Ectodermal cell (in vitro differentiated cells): ENCODE data around the gene OGN.

Experiments
- H3K27ac ChIP-seq: 2 replicates; pipeline ENCODE4 v1.7.0; 2013; ENCODE audit warnings: mild to moderate bottlenecking, low read depth, low read length; ENCODE audit not compliant: insufficient read depth, poor library complexity, severe bottlenecking
- H3K27me3 ChIP-seq: 2 replicates; pipeline ENCODE4 v1.7.0; 2013; ENCODE audit warnings: mild to moderate bottlenecking, low read length; ENCODE audit not compliant: insufficient read depth, control insufficient read depth, poor library complexity, severe bottlenecking
- H3K36me3 ChIP-seq: one replicate; pipeline ENCODE4 v1.7.0; 2013; ENCODE audit warnings: low read length; ENCODE audit not compliant: control insufficient read depth, insufficient read depth
- H3K4me1 ChIP-seq: one replicate; pipeline ENCODE4 v1.7.0; 2013; ENCODE audit warnings: low read length; ENCODE audit not compliant: control insufficient read depth, insufficient read depth
- H3K4me3 ChIP-seq: 2 replicates; pipeline ENCODE4 v1.7.0; 2013; ENCODE audit warnings: low read depth, low read length, control low read depth; ENCODE audit not compliant: insufficient read depth
- H3K9me3 ChIP-seq: 2 replicates; pipeline ENCODE4 v1.7.0; 2013; ENCODE audit warnings: mild to moderate bottlenecking, low read length, moderate library complexity; ENCODE audit not compliant: control insufficient read depth
- WGBS, 2 experiments: methylation state at CpG; one replicate each; pipeline ENCODE4 v1.1.7; 2013; ENCODE audit warnings: missing lambda C conversion rate in 2 of 2; 5-methylcytosine and 5-hydroxymethylcytosine counted together

The OGN gene

GRCh38 chr9:92353051-92353450 is 51.3 kb downstream of the OGN start:
- no peaks in the 10 kb centered on the region for H3K36me3 ChIP-seq
- WGBS, 2 experiments: 91 to 92% methylated on average over 6 of the region's 6 CpGs
- H3K4me3 ChIP-seq: no peak overlapping the region
- H3K27me3 ChIP-seq: no peaks in the 10 kb centered on the region
- no peaks in the 10 kb centered on the region for H3K4me1 ChIP-seq
- H3K27ac ChIP-seq: no peak overlapping the region
- H3K9me3 ChIP-seq: no peaks in the 10 kb centered on the region

GRCh38 chr9:92350740-92351133 is 53.6 kb downstream of the OGN start:
- no peak overlapping the region for H3K4me3 ChIP-seq
- H3K4me1 ChIP-seq: no peaks in the 10 kb centered on the region

GRCh38 chr9:92349771-92350739 is 54.3 kb downstream of the OGN start:
- no peaks in the 10 kb centered on the region for H3K4me1 ChIP-seq
- no peak overlapping the region for H3K4me3 ChIP-seq
- WGBS, 2 experiments: 92 to 100% methylated on average over 3 to 6 of the region's 7 CpGs
- no peaks in the 10 kb centered on the region for H3K27me3 ChIP-seq
- H3K36me3 ChIP-seq: no peaks in the 10 kb centered on the region
- H3K27ac ChIP-seq: no peak overlapping the region
- no peaks in the 10 kb centered on the region for H3K9me3 ChIP-seq

More at GRCh38 chr9:92350740-92351133, 53.6 kb downstream of the OGN start:
- Histone ChIP-seq H3K9me3 (no peaks in the 10 kb centered on the region), H3K27ac (no peak overlapping the region), H3K36me3 (no peaks in the 10 kb centered on the region), H3K27me3 (no peaks in the 10 kb centered on the region)

- Histone ChIP-seq H3K9me3 (no peaks in the 10 kb centered on the region), H3K4me1 (no peaks in the 10 kb centered on the region), H3K36me3 (no peaks in the 10 kb centered on the region), H3K4me3 (no peak overlapping the region), H3K27ac (no peak overlapping the region), H3K27me3 (no peaks in the 10 kb centered on the region)
Observed at GRCh38 chr9:92345582-92345981, 58.8 kb downstream of the OGN start.

GRCh38 chr9:92342825-92343488 is 61.4 kb downstream of the OGN start:
- H3K9me3 ChIP-seq: no peaks in the 10 kb centered on the region
- H3K27me3 ChIP-seq: no peaks in the 10 kb centered on the region
- WGBS, 2 experiments: 86% methylated on average over 1 of the region's 1 CpG; no CpG with 5 or more reads in 1 of the 2 experiments
- H3K4me1 ChIP-seq: no peaks in the 10 kb centered on the region
- no peak overlapping the region for H3K4me3 ChIP-seq
- no peak overlapping the region for H3K27ac ChIP-seq
- H3K36me3 ChIP-seq: peaks cover 3% of the 10 kb centered on the region

- no peak overlapping the region for H3K27ac ChIP-seq
- 97 to 98% methylated on average over 1 of the region's 1 CpG for WGBS, 2 experiments
- H3K27me3 ChIP-seq: no peaks in the 10 kb centered on the region
- no peak overlapping the region for H3K4me3 ChIP-seq
- H3K4me1 ChIP-seq: no peaks in the 10 kb centered on the region
- H3K9me3 ChIP-seq: no peaks in the 10 kb centered on the region
- H3K36me3 ChIP-seq: peaks cover 3% of the 10 kb centered on the region
Observed at GRCh38 chr9:92341578-92341977, 62.8 kb downstream of the OGN start.

- Histone ChIP-seq H3K27me3 (no peaks in the 10 kb centered on the region), H3K36me3 (no peaks in the 10 kb centered on the region), H3K4me1 (no peaks in the 10 kb centered on the region), H3K27ac (no peak overlapping the region), H3K9me3 (no peaks in the 10 kb centered on the region), H3K4me3 (no peak overlapping the region)
- 95 to 98% methylated on average over 2 of the region's 2 CpGs for WGBS, 2 experiments
Observed at GRCh38 chr9:92333282-92333634, 71.1 kb downstream of the OGN start.
